GM12878 (cell line): Measurements from ENCODE around the gene BANP. TPM values are rescaled to one million over a fixed set of nuclear protein-coding genes. Genes with fewer than 3 reads are reported as not detected.
A peak's percentile ranks its signal among the peaks of the same experiment; 100 is the strongest.
"Not testable (repeated sequence)": the region's sequence is repeated elsewhere in the genome, so short reads cannot be mapped to it uniquely, and the experiment has no call there.

Experiments
- ATAC-seq: fragments of 200-7000 bp; cut with Tn5 transposase; 3 replicates; pipeline ENCODE4 v1.9.1; 2020; ENCODE audit warnings: mild to moderate bottlenecking, moderate library complexity
- BruUV-seq: library from RNA; stranded (reverse); fragments of 400-500 nt; replicated peaks from 2 replicates; lab custom pipeline; 2021; lab: Mats Ljungman, UMichigan
- CTCF ChIA-PET: fragments of 300-600 bp; sonication (Branson Sonifier 250); formaldehyde crosslinking; extraction: SDS; loops from one replicate; lab custom pipeline; 2021; ENCODE audit warnings: inconsistent platforms; lab: Yijun Ruan, JAX
- POLR2A ChIA-PET: fragments of 350-600 bp; formaldehyde crosslinking; extraction: SDS; loops from one replicate; lab custom pipeline; 2021; ENCODE audit warnings: inconsistent platforms; lab: Charles Lee
- RAD21 ChIA-PET: fragments of 300-600 bp; sonication (Branson Sonifier 250); formaldehyde crosslinking; loops from one replicate; lab custom pipeline; 2023; ENCODE audit warnings: antibody characterized with exemption; ENCODE audit not compliant: unreplicated experiment; lab: Charles Lee
- SMC1A ChIA-PET: fragments of 300-600 bp; sonication (Branson Sonifier 250); formaldehyde crosslinking; loops from one replicate; lab custom pipeline; 2023; ENCODE audit not compliant: unreplicated experiment, uncharacterized antibody; lab: Charles Lee
- DNase-seq: peaks from one replicate; pipeline ENCODE4 v3.0.0-alpha.2; 2011; ENCODE audit warnings: low read depth, low spot score
- FAIRE-seq: peaks from 3 replicates; lab custom pipeline; 2011; peaks lifted over from hg19 to GRCh38; lab: Jason Lieb, UNC
- H2AFZ ChIP-seq: 2 replicates; pipeline ENCODE4 v1.6.0; 2011; ENCODE audit warnings: low read depth, low read length, control low read depth; ENCODE audit not compliant: control insufficient read depth
- H3K27ac ChIP-seq: 2 replicates; pipeline ENCODE4 v1.5.1; 2011; ENCODE audit warnings: control low read depth; ENCODE audit not compliant: control insufficient read depth, insufficient read depth
- H3K27me3 ChIP-seq, 2 experiments: replicated peaks in 1 of 2; 2 replicates each; pipeline versions ENCODE4 v1.6.0 to v1.6.1; 2011; ENCODE audit warnings: low read length in 1 of 2; ENCODE audit not compliant: control insufficient read depth in 2 of 2, insufficient read depth in 2 of 2
- H3K36me3 ChIP-seq, 2 experiments: 2 replicates each; pipeline ENCODE4 v1.5.1; 2011; ENCODE audit warnings: low read length in 1 of 2; ENCODE audit not compliant: control insufficient read depth in 2 of 2, insufficient read depth in 2 of 2
- H3K4me1 ChIP-seq: 2 replicates; pipeline ENCODE4 v1.6.1; 2011; ENCODE audit warnings: mild to moderate bottlenecking, low read length, moderate library complexity, mixed read lengths; ENCODE audit not compliant: control insufficient read depth, insufficient read depth
- H3K4me2 ChIP-seq: 2 replicates; pipeline ENCODE4 v1.6.0; 2011; ENCODE audit warnings: control low read depth; ENCODE audit not compliant: control insufficient read depth, insufficient read depth
- H3K4me3 ChIP-seq: fragments of 200-600 bp; sonication (generic); 2 replicates; pipeline ENCODE4 v1.5.1; 2016
- H3K79me2 ChIP-seq: 2 replicates; pipeline ENCODE4 v1.6.0; 2011; ENCODE audit warnings: low read length; ENCODE audit not compliant: control insufficient read depth, insufficient read depth
- H3K9ac ChIP-seq: 2 replicates; pipeline ENCODE4 v1.8.0; 2011; ENCODE audit warnings: low read length, control low read depth, mixed read lengths; ENCODE audit not compliant: control insufficient read depth, insufficient read depth
- H3K9me3 ChIP-seq: replicated peaks from 3 replicates; pipeline ENCODE4 v1.5.1; 2011; ENCODE audit warnings: mild to moderate bottlenecking, low read length; ENCODE audit not compliant: control insufficient read depth, insufficient read depth
- H4K20me1 ChIP-seq: 2 replicates; pipeline ENCODE4 v1.6.0; 2011; ENCODE audit not compliant: control insufficient read depth, insufficient read depth
- BCL3 ChIP-seq: IDR thresholded peaks from 2 replicates; pipeline ENCODE4 v1.6.1; 2011; ENCODE audit warnings: borderline replicate concordance, low read depth, mild to moderate bottlenecking, moderate library complexity, low read length; ENCODE audit not compliant: insufficient read depth, poor library complexity, severe bottlenecking
- BMI1 ChIP-seq: fragments of 450-650 bp; IDR thresholded peaks from 2 replicates; pipeline ENCODE4 v1.6.1; 2016; ENCODE audit warnings: mild to moderate bottlenecking, moderate library complexity, borderline replicate concordance
- E4F1 ChIP-seq: fragments of 450-650 bp; IDR thresholded peaks from 2 replicates; pipeline ENCODE4 v1.6.1; 2018; ENCODE audit warnings: borderline replicate concordance, mild to moderate bottlenecking; ENCODE audit not compliant: partially characterized antibody
- NBN ChIP-seq: fragments of 450-650 bp; IDR thresholded peaks from 2 replicates; pipeline ENCODE4 v1.6.1; 2016
- PRDM15 ChIP-seq: fragments of 450-650 bp; formaldehyde crosslinking; IDR thresholded peaks from 2 replicates; pipeline ENCODE4 v1.4.0; 2020; ENCODE audit warnings: mild to moderate bottlenecking, moderate library complexity
- WGBS: methylation state at CpG from one replicate; pipeline ENCODE4 v1.1.6; 2016; ENCODE audit warnings: low lambda C conversion rate; ENCODE audit not compliant: insufficient replicate concordance, insufficient coverage; ENCODE audit errors: missing lambda C conversion rate; 5-methylcytosine and 5-hydroxymethylcytosine counted together
- in situ Hi-C: fragments of 300-500 bp; cut with MboI; formaldehyde crosslinking; loops from 9 replicates; pipeline ENCODE4 v1.14.3; 2018; ENCODE audit warnings: mixed read lengths
- intact Hi-C: fragments of 100-400 bp; cut with micrococcal nuclease; formaldehyde crosslinking; loops from one replicate; pipeline ENCODE4 v1.14.2; 2022; ENCODE audit not compliant: unreplicated experiment
- polyA plus RNA-seq, 11 experiments: library from polyadenylated mRNA; depleted of rRNA in 4 of 11; unstranded in 6 of 11; stranded (reverse) in 5 of 11; fragments of >200 nt; fragmentation: Nextera tagmentation in 4 of 11; fragmentation: Illumina TruSeq in 1 of 11; extraction: Ambion mirVana in 4 of 11; extraction: Trizol in 1 of 11; gene quantifications; 1 replicate in 1 of 11; 2 replicates in 10 of 11; pipeline versions ENCODE4 v1.2.1 to v1.2.3, GENCODE V29; 2011 to 2016; ENCODE audit warnings: inconsistent platforms in 2 of 11, missing spikeins in 2 of 11, low read depth in 1 of 11
- total RNA-seq, 4 experiments: library from RNA; depleted of rRNA in 3 of 4; stranded (reverse); fragments of >200 nt in 3 of 4; fragmentation: Illumina TruSeq in 1 of 4; extraction: Trizol in 1 of 4; gene quantifications; 2 replicates each; pipeline versions ENCODE4 v1.2.1 to v1.2.3, GENCODE V29; 2013 to 2021

BANP gene
- total and polyA plus RNA-seq, 10 of the 15 experiments (the other 5 are each of a cell fraction or from before 2014, with no cell fraction given): 3.9 to 21.9 (median 12.2) TPM

GRCh38 chr16:87998992-87999391 is 47.8 kb downstream of the BANP start:
- H3K4me2 ChIP-seq, in situ Hi-C loops, H3K36me3 ChIP-seq, POLR2A ChIA-PET, H3K27ac ChIP-seq, H3K9ac ChIP-seq, FAIRE-seq, ATAC-seq, BruUV-seq, H2AFZ ChIP-seq, H3K9me3 ChIP-seq, DNase-seq, RAD21 ChIA-PET, CTCF ChIA-PET, H3K79me2 ChIP-seq, H4K20me1 ChIP-seq, SMC1A ChIA-PET, H3K27me3 ChIP-seq, H3K4me3 ChIP-seq, intact Hi-C loops, H3K4me1 ChIP-seq: not testable (repeated sequence)
- 93% methylated on average over 24 of the region's 29 CpGs for WGBS

- BruUV-seq: no TSS peak
- Histone ChIP-seq H3K27ac (no peak overlapping the region), H3K9me3 (no peaks in the 10 kb centered on the region), H3K9ac (no peak overlapping the region), H3K4me2 (no peak overlapping the region), H3K4me1 (no peaks in the 10 kb centered on the region), H3K27me3 (no peaks in the 10 kb centered on the region), H3K4me3 (no peak overlapping the region), H3K36me3 (peaks cover 9 to 12% of the 10 kb centered on the region in 2 experiments; a peak in 3 of 4 replicates), H2AFZ (no peak overlapping the region), H3K79me2 (no peaks in the 10 kb centered on the region)
- intact Hi-C loops (no loop called here), in situ Hi-C loops (no loop called here)
- SMC1A ChIA-PET: no interaction called here
- RAD21 ChIA-PET: no interaction called here
- POLR2A ChIA-PET: no interaction called here
- ATAC-seq (no peak), DNase-seq (no peak), FAIRE-seq (no peak)
- WGBS: 95% methylated on average over 6 of the region's 6 CpGs
- TF ChIP-seq BMI1: no peak
- TF ChIP-seq E4F1: no peak
- no peak for TF ChIP-seq PRDM15
- peak; percentile 10 for TF ChIP-seq BCL3
- no peak for TF ChIP-seq NBN
- TF ChIP-seq, all 136 proteins: peak for 1
- no peaks in the 10 kb centered on the region for H4K20me1 ChIP-seq
- CTCF ChIA-PET: no interaction called here
Observed at GRCh38 chr16:88002211-88002610, 51.0 kb downstream of the BANP start.
